HFFc6 (cell line): Measurements from ENCODE around the gene WNT5B. TPM values are rescaled to one million over a fixed set of nuclear protein-coding genes. Genes with fewer than 3 reads are reported as not detected.

Experiments used
- DNase-seq: peaks from one replicate; pipeline ENCODE4 v3.0.0-alpha.2; 2018
- H3K27ac Mint-ChIP-seq: 2 replicates; pipeline ENCODE4 v1.8.0; 2020; ENCODE audit warnings: mild to moderate bottlenecking, mixed read lengths
- H3K27me3 Mint-ChIP-seq: 2 replicates; pipeline ENCODE4 v1.8.0; 2021; ENCODE audit warnings: mild to moderate bottlenecking, moderate library complexity, mixed read lengths; ENCODE audit not compliant: insufficient read depth
- H3K36me3 Mint-ChIP-seq: 2 replicates; pipeline ENCODE4 v1.8.0; 2021; ENCODE audit warnings: low read depth, mixed read lengths
- H3K4me1 Mint-ChIP-seq: 2 replicates; pipeline ENCODE4 v1.8.0; 2020; ENCODE audit warnings: low read depth, mixed read lengths
- H3K4me3 Mint-ChIP-seq: 2 replicates; pipeline ENCODE4 v1.8.0; 2020; ENCODE audit warnings: mild to moderate bottlenecking, moderate library complexity, mixed read lengths
- H3K9me3 Mint-ChIP-seq: 2 replicates; pipeline ENCODE4 v1.8.0; 2020; ENCODE audit warnings: mild to moderate bottlenecking, mixed read lengths
- CTCF ChIP-seq: fragments of 200-600 bp; sonication (generic); IDR thresholded peaks from 2 replicates; pipeline ENCODE4 v1.5.0; 2021; ENCODE audit warnings: antibody characterized with exemption, mild to moderate bottlenecking
- total RNA-seq, 6 experiments: library from RNA; stranded (reverse); fragmentation: NEBNext Ultra II Directional; extraction: Animal tissue kit (Norgen Biotek cat#: 25700); gene quantifications; 2 replicates in 1 of 6; 3 replicates in 5 of 6; pipeline ENCODE4 v1.2.3, GENCODE V29; 2021

WNT5B gene
- total RNA-seq, 6 experiments from 2014 or later, result 191 to 289 (median 200) TPM

DNA sequence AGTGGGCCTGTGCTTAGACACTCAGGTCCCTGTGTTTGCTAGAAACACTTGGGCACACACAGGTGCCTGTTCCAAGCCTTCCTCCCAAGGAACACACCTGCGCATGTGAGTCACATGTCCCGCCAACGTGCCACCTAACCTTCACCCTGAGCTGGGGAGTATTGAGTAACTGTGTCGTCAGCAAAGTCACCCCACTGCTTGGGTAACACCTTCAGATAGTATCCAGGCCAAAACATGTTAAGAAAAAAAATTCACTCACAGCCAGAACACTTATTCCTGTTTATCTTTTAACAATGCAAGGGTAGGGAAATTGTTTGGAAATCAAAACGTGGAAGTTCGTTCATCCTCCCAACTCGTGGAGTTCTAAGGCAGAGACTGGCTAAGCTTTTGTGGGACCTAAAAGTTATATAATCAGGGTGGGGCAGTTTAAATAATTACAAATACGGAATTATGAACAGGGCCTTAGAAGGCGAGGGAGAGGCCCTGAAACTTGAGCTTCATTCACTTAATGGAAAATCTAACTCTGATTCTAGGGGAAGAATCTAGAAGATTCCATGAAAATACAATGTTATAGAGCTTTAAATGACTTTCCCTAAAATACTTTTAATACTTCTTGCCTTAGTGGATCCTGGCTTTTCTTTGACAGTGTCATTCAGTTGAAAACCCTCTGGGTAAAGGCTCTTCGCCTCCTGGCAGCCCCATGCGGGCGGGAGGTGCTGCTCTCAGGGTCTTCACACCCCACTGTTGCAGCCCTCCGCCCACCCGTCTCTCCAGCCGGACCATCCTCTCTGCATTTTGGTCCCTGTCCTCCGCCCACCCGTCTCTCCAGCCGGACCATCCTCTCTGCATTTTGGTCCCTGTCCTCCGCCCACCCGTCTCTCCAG lies 31.5 kb downstream of the WNT5B start:
- no peak for DNase-seq
- Mint-ChIP-seq H3K27ac (peak overlapping the region; percentile 70), H3K9me3 (no peaks in the 10 kb centered on the region; the same call in 1 of the 2 replicates), H3K4me1 (peaks cover 22% of the 10 kb centered on the region), H3K27me3 (peaks cover 18% of the 10 kb centered on the region), H3K36me3 (peaks cover 4% of the 10 kb centered on the region; the same call in 1 of the 2 replicates), H3K4me3 (no peak overlapping the region)
- no peak for TF ChIP-seq CTCF

- H3K4me3 Mint-ChIP-seq, result peak overlapping the region; percentile 80
- H3K9me3 Mint-ChIP-seq, result no peaks in the 10 kb centered on the region; the same call in 1 of the 2 replicates
- peaks cover 23% of the 10 kb centered on the region for H3K4me1 Mint-ChIP-seq
- peak; percentile 95 for DNase-seq
- H3K36me3 Mint-ChIP-seq, result peaks cover 4% of the 10 kb centered on the region; the same call in 1 of the 2 replicates
- TF ChIP-seq CTCF, result no peak
- H3K27me3 Mint-ChIP-seq, result peaks cover 15% of the 10 kb centered on the region
- peak overlapping the region; percentile 73 for H3K27ac Mint-ChIP-seq
Observed at GRCh38 chr12:1661553-1662335, 32.7 kb downstream of the WNT5B start.

- peak; percentile 53 for TF ChIP-seq CTCF
- Mint-ChIP-seq H3K27me3 (peaks cover 15% of the 10 kb centered on the region), H3K4me3 (peak overlapping the region; percentile 82)
Observed at GRCh38 chr12:1662761-1663439, 33.9 kb downstream of the WNT5B start.

DNA sequence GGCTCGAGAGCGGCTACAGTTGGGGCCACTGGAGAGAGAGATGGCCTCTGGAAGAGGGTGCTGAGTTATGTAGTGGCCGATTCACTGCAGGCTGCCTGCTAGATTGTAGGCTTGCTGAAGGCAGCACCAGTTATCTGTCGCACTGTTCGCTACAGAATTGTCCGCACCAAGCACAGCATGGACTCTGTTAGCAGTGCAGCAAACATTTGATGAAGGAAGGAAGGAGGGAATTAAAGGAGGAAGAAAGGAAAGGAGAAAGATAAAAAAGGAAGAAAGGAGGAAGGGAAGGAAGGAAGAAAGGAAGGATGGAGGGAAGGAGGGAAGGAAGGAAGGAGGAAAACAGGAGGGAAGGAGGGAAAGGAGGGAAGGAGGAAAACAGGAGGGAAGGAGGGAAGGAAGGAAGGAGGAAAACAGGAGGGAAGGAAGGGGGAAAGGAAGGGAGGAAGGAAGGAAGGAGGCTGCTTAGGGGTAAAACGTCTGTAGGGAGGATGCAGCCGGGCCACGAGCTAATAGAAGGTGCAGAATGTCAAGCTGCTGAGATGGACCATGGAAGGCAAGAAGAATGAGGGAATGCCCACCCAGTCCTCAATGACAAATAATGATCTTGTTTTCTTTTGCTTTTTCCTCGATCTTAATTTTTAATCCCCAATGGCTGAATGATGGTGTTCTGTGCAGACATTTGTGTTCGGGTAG lies 34.6 kb downstream of the WNT5B start:
- Mint-ChIP-seq H3K4me3 (peak overlapping the region; percentile 82), H3K9me3 (no peaks in the 10 kb centered on the region; the same call in 1 of the 2 replicates), H3K36me3 (peaks cover 4% of the 10 kb centered on the region; the same call in 1 of the 2 replicates), H3K27me3 (peaks cover 15% of the 10 kb centered on the region), H3K4me1 (peaks cover 30% of the 10 kb centered on the region), H3K27ac (peak overlapping the region; percentile 79; the same call in 1 of the 2 replicates)
- DNase-seq, result no peak
- TF ChIP-seq CTCF, result no peak

More at GRCh38 chr12:1662761-1663439, 33.9 kb downstream of the WNT5B start:
- no peak for DNase-seq
- Mint-ChIP-seq H3K27ac (peak overlapping the region; percentile 79; the same call in 1 of the 2 replicates), H3K36me3 (peaks cover 4% of the 10 kb centered on the region; the same call in 1 of the 2 replicates), H3K4me1 (peaks cover 27% of the 10 kb centered on the region), H3K9me3 (no peaks in the 10 kb centered on the region; the same call in 1 of the 2 replicates)
